ENCODE measurements around the gene PNKD.

The PNKD gene, protein sequence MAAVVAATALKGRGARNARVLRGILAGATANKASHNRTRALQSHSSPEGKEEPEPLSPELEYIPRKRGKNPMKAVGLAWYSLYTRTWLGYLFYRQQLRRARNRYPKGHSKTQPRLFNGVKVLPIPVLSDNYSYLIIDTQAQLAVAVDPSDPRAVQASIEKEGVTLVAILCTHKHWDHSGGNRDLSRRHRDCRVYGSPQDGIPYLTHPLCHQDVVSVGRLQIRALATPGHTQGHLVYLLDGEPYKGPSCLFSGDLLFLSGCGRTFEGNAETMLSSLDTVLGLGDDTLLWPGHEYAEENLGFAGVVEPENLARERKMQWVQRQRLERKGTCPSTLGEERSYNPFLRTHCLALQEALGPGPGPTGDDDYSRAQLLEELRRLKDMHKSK

GRCh38 chr2:218269900-218270720 is at the start of gene PNKD, which contains the start of gene AAMP:
PNKD (plus strand) TSS chr2:218270519; CDS start chr2:218270536, 17 bp downstream.
AAMP (minus strand) TSS chr2:218270137; CDS start chr2:218270086, 51 bp downstream.
- DNase-seq (ENCODE audit: low read depth in 2 of 2), result peak; percentile 100

DNA sequence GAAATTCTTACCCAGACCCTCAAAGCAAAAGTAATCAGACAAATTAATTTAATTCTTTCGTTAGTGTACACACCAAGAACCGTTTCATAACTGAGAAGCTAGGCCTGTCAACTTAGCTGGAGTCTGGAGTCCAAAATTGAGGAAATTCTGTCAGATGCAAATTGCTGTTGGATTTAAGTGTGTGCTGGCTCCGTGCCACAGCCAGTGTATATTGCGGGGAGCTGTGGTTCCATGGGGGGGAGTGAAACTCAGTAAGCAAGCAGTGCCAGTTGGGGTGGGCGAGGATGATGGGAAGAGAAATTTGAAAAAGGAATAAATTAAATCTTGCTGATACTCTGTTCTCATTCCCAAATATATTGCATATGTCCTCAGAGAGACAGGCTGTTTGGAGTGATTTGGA is 49.3 kb upstream of the PNKD start:
- no peak for DNase-seq (ENCODE audit: low read depth in 2 of 2)

DNA sequence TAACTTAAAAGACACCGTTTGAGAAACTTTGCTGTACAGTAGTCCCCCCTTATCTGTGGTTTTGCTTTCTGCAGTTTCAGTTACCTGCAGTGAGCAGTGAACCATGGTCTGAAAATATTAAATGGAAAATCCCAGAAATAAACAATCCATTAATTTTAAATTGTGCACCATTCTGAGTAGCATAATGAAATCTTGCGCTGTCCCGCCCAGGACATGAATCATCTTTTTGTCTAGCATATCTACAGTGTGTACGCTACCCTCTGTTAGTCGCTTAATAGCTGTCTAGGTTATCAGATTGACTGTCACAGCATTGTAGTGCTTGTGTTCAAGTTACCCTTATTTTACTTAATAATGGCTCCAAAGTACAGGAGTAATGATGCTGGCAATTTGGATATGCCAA is 47.3 kb upstream of the PNKD start:
- DNase-seq (ENCODE audit: low read depth in 2 of 2), result no peak

DNA sequence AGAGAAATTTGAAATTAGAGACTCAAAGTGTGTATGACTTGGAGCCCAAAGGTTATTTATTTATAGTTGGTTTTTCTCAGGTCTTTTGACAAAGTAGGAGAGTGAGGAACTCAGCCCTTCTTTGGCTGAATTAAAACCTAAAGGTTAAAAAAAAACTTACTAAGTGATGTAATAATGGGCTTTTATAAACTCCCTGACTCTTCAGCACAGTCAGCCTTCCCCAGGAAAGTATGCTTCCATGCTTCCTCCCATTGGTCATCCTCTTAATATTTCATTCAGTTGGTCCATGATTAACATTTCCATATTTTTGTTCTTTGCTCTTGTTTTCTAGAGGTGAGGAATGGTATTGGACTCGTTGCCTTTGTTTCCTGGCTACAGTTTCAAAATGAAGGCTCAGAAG is 46.1 kb upstream of the PNKD start:
- DNase-seq (ENCODE audit: low read depth in 2 of 2), result no peak

DNA sequence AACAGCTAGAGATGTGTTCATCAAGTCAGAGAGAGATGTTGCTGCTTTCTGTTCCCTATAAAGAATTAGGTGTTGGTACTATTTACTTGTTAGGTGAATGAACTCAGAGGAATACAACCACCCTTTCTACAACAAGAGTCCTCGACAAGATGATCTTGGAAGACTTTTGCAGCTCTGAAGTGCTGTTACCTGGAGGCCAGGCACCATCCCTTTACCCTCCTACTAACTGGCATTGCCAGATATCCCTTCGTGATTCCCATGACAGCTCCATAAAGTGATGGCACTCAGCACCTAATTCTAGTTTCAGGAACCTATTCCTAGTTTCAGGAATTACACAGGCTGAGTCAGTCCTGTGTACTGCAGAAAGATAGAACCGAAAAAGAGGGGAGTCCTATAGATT is 43.4 kb upstream of the PNKD start:
- DNase-seq (ENCODE audit: low read depth in 2 of 2), result no peak

DNA sequence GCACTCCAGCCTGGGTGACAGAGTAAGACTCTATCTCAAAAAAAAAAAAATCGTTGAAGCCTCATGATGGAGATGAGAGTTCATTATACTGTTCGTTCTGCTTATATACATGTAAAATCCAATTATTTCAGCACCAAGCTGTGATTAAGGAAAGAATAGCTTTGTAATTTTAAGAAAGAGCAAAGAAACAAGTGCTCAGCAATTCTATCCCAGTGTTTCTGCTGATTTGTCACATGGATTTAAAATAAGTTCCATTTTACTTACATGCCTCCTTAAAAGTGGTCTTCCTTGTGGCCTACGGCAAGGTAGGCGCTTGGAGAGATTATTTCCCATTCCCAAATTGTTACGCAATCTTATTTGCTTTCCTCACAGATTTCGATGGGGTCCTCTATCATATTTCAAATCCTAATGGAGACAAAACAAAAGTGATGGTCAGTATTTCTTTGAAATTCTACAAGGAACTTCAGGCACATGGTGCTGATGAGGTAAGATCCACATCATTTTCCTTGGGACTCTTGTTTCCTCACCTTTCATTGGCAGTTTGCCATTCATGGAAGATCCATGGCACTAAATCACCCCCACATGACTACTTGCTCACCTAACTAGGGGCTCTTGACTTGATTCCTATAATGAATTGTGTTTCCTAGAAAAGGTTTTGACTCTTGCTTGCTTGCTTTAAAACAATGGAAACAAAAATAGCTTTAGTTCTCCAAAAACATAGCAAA is 41.8 kb upstream of the PNKD start:
- DNase-seq (ENCODE audit: low read depth in 2 of 2), result no peak

- DNase-seq (ENCODE audit: low read depth in 2 of 2), result no peak
Measured at GRCh38 chr2:218229239-218229638, 41.1 kb upstream of the PNKD start.

DNA sequence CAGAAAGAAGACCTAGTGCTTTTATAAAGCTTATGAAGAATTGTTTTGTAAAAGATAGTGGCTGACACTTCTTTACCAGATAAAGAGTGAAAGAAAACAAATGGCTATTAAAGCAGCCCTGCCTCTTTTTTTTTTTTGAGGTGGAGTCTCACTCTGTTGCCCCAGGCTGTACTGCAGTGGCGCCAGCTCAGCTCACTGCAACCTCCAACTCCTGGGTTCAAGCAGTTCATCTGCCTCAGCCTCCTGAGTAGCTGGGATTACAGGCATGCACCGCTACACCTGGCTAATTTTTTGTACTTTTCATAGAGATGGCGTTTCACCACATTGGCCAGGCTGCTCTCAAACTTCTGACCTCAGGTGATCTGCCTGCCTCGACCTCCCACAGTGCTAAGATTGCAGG is 40.5 kb upstream of the PNKD start:
- no peak for DNase-seq (ENCODE audit: low read depth in 2 of 2)

- no peak for DNase-seq (ENCODE audit: low read depth in 2 of 2)
Measured at GRCh38 chr2:218230882-218231281, 39.4 kb upstream of the PNKD start.

DNA sequence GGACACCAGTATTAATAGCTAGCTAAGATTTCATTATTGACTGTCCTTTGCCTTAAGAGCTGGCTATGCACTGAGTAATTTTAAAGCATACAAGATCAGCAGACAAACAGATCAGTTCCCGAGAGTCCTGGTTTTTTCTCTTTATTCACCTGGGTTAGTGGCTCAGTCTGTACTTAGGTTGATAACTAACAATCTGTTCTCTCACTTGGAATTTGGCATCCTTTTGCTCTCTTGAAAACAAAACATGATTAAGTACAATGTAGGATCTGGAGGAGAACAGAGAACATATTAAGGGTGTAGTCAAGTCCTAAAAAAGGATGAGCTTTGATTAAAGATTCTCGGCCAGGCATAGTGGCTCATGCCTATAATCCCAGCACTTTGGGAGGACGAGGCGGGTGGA is 36.8 kb upstream of the PNKD start:
- no peak for DNase-seq (ENCODE audit: low read depth in 2 of 2)

DNA sequence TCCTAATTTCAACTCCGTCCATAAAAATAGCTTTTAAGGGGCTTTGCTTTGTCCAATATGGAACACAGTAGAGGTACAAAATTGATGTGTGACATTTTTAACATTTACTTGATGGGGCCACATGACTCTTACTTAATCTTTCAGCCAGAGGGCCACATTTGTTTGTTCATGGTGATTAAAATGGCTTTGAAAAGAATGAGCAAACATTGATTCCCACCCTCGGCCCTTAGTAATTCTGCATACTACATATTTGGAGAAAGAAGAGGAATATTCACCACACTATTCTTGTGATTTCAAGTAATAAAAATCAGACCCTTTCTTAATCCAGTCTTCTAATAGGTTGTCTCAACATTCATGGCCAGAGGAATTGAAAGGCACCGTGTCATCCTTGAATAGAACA is 35.8 kb upstream of the PNKD start:
- no peak for DNase-seq (ENCODE audit: low read depth in 2 of 2)

GRCh38 chr2:218235017-218235416 is 35.3 kb upstream of the PNKD start:
- no peak for DNase-seq (ENCODE audit: low read depth in 2 of 2)

DNA sequence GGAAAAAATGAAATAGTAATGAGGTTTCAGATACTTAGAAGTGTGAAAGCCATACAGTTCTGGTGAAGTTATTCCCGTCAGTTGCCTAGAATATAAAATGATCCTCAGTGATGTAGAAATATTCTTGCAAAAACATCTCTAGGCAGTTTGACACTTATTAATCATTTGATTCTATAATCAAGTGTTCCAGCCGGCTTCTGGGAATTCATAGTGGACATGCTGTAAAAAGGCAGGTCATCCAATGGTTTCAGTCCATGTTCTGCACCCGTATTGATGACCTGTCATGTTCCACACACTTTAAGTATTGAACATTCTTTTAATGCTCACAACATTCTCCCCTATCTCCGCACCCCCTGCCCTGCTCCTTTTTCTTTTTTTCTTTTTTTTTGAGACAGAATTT is 33.5 kb upstream of the PNKD start:
- no peak for DNase-seq (ENCODE audit: low read depth in 2 of 2)

- DNase-seq (ENCODE audit: low read depth in 2 of 2), result no peak
Measured at GRCh38 chr2:218238887-218239286, 31.4 kb upstream of the PNKD start.

DNA sequence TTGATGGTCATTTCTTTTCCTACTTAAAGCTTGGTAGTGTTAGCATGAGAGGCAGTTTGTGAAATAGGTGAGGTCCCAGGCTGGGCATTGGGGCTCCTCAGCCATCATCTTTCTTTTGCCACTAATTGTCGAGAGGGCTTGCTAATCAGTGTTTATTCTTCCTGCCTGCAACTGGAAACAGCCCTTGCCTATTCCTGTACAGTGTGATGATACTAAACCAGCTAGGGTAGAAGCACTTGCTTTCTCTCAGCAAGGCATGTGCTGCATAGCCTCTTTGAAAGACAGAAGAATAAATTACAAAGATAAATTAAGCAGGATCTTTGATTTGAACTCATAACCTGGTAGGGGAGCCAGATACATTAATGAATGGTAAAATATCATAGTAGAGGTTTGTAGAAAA is 26.1 kb upstream of the PNKD start:
- DNase-seq (ENCODE audit: low read depth in 2 of 2), result no peak

GRCh38 chr2:218244665-218245064 is 25.7 kb upstream of the PNKD start:
- no peak for DNase-seq (ENCODE audit: low read depth in 2 of 2)

DNA sequence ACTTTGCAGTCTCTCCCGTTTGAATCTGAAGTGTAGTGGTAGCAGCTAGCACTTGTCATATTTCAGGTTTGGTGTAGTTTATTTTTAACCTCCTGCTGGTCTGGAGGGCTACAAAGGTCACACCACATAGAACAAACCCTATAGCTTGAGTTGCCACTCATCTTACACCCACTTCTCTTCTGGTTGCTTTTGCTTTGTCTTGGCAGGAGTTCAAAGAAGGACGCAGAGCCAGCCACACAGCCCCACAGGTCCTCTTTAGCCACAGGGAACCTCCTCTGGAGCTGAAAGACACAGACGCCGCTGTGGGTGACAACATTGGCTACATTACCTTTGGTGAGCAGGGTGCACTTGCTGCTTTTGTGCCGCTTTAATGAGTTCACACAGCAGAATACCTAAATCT is 25.1 kb upstream of the PNKD start:
- no peak for DNase-seq (ENCODE audit: low read depth in 2 of 2)

DNA sequence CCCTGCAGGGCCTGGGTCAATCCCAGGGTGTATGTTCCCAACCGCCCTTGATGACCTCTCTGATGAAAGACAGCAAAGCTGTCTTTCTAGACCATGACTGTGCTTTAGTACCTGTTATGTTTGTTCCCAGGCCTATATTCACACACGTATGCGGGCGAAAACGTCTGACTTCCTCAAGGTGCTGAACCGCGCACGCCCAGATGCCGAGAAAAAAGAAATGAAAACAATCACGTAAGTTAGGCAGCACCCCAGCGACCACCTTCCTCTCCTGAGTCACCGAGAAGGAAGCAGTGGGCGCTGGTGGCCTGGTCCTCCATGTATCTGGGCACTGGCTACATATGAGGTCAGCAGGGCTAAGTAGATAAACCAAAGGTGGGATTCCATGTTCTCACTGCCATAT is 20.6 kb upstream of the PNKD start:
- DNase-seq (ENCODE audit: low read depth in 2 of 2), result no peak

DNA sequence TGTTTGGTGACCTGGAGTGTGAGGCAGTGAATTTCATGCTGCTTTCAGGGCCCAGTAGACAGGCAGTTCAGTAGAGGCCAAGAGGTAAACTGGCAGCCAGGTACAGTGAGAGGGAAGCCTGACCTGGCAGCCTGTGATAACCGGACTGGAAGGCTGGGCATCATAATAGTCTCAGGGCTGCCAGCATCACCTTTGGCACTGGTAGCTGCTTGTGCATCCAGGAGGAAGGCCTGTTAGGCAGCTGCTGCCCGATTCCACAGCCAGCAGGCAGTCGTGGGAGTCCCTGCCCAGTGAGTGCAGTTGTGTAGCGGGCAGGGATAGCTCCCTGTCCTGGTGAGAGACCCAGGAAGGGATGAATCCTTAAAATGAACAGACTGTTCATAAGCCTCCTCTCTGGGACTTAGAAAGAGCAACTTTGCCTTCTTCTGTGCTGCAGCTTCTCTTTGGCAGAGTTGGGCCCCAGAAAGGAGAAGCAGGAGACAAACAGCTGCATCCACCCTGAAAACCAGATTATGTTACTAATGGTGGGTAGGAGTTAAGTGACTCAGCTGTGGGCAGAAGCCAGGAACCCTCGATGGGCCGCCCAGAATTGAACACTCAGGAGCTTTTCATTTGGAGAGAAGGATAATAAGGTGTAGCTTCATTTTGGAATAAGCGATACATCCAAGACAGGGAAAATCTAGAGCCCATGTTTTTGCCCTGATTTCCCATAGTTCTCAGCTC is 17.6 kb upstream of the PNKD start:
- no peak for DNase-seq (ENCODE audit: low read depth in 2 of 2)

DNA sequence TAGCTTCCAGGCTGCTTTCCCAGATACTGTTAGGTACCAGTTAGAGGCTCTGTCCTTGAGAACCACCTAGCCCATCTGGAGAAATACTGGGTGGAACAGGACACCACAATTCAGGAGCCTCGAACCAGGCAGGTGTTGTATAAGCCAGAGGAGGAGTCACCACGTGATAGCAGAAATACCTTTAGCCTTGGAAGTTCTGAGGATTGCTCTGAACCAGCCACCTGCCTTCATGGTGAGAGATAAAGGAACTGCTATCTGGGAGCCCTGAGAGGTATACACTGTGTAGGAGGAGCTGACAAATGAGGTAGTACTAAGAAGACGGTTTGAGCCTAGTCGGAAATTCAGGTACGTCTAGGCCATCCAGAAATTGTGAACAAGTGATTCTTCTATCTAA is 17.1 kb upstream of the PNKD start:
- DNase-seq (ENCODE audit: low read depth in 2 of 2), result no peak

GRCh38 chr2:218255446-218255845 is 14.9 kb upstream of the PNKD start:
- no peak for DNase-seq (ENCODE audit: low read depth in 2 of 2)
